Amygdala (tissue), 56 donors: ENCODE measurements around the gene RARRES2.
"Not testable (repeated sequence)": the region's sequence is repeated elsewhere in the genome, so short reads cannot be mapped to it uniquely, and the experiment has no call there.

Source experiments
- DNase-seq, 56 donors: peaks; one replicate each; lab custom pipeline; 2025; lab: John Stamatoyannopoulos, UW

Gene RARRES2

GRCh38 chr7:150304499-150305258, 36.8 kb downstream of the RARRES2 start:
- DNase-seq, result not testable (repeated sequence)

- not testable (repeated sequence) for DNase-seq
Observed at GRCh38 chr7:150302908-150303310, 38.5 kb downstream of the RARRES2 start.

DNA sequence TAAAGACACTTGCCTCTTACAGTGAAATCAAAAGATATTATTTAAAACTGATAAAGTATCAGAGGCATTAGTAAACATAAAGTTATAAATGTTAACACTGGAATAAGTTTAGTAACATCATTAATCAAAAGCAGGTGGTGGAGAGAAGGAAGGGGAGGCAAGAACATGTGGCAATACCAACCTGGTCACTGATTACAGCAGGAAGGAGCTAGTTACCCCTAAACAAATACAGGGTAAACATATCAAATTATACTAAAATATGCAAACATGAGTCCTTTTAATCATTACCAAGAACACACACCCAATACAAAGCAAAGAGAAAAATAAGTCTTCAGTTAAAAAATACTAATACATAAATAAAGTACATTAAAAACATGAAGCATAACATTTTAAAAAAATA, 43.5 kb downstream of the RARRES2 start:
- DNase-seq, result not testable (repeated sequence)

GRCh38 chr7:150296802-150297201, 44.6 kb downstream of the RARRES2 start:
- DNase-seq, result not testable (repeated sequence)

DNA sequence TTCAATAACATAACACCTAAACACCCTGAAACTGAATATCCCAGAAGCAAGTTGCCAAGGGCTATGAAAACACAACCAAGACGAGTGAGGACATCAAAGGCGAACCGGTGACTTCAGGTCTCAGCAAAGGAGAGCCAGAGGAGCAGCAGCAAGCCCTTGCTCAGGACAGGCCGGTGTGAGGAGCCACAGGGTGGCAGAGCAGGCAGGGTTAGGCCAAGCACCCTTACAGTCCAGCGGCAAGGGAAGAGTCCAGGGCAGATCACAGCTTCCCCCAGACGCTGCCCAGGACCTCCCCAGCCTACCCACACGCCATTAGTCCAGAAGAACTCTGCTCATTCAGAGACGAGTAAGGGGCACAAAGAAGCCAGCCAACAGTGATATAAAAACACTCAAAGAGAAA, 45.8 kb downstream of the RARRES2 start:
- DNase-seq, result not testable (repeated sequence)

- not testable (repeated sequence) for DNase-seq
Observed at GRCh38 chr7:150295027-150295426, 46.4 kb downstream of the RARRES2 start.

DNA sequence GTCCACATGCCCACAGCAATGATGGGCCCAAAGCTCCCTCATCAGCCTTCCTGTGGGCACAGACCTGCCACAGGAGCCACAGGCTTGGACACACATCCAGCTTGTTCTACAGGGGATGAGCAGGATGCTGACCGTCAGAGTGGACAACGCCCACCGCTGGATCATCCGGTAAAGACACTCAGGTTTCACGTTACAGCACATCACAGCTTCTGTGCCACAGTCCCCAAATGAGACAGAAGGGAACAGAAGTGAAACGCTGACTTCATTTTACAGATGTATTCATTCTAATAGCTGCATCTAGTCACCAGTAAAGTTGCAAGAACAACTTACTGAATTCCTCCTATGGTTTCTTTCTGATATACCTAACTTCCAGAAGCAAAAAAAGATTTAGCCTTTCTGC, 51.1 kb downstream of the RARRES2 start:
- DNase-seq, result not testable (repeated sequence)

GRCh38 chr7:150288816-150289215, 52.6 kb downstream of the RARRES2 start:
- DNase-seq, result not testable (repeated sequence)
